HepG2 (cell line): ENCODE measurements around the gene IMPG2. TPM values are rescaled to one million over a fixed set of nuclear protein-coding genes. Genes with fewer than 3 reads are reported as not detected.

Source experiments
- ATAC-seq: fragments of 200-7000 bp; cut with Tn5 transposase; 3 replicates; pipeline ENCODE4 v1.9.1; 2020; ENCODE audit warnings: mild to moderate bottlenecking, moderate library complexity
- BruUV-seq: library from RNA; stranded (reverse); fragments of 400-500 nt; replicated peaks from 2 replicates; lab custom pipeline; 2021; lab: Mats Ljungman, UMichigan
- CTCF ChIA-PET: fragments of 300-600 bp; formaldehyde crosslinking; extraction: SDS; loops from one replicate; lab custom pipeline; 2021; ENCODE audit warnings: low total read pairs, inconsistent platforms, low intra/inter-chr PET ratio; lab: Yijun Ruan, JAX
- POLR2A ChIA-PET: fragments of 350-600 bp; sonication (Branson Sonifier 250); formaldehyde crosslinking; loops from one replicate; lab custom pipeline; 2020; ENCODE audit warnings: antibody characterized with exemption, inconsistent platforms; lab: Yijun Ruan, JAX
- DNase-seq: peaks from one replicate; pipeline ENCODE4 v3.0.0-alpha.2; 2015; ENCODE audit warnings: low spot score
- FAIRE-seq: peaks from 3 replicates; lab custom pipeline; 2011; peaks lifted over from hg19 to GRCh38; lab: Jason Lieb, UNC
- H2AFZ ChIP-seq: one replicate; pipeline ENCODE4 v1.6.1; 2011; ENCODE audit warnings: low read length, inconsistent platforms
- H3K27ac ChIP-seq: fragments of 300-600 bp; 3 replicates; pipeline ENCODE4 v1.8.0; 2011; ENCODE audit warnings: mixed run types, mild to moderate bottlenecking, mixed read lengths, low read length, inconsistent platforms; ENCODE audit not compliant: insufficient read depth; ENCODE audit errors: extremely low read length
- H3K27me3 ChIP-seq, 2 experiments: fragments of 200-600 bp in 1 of 2; 2 replicates in 1 of 2; 3 replicates in 1 of 2; pipeline versions ENCODE4 v1.6.0 to v1.8.0; 2011; ENCODE audit warnings: low read length in 2 of 2, mild to moderate bottlenecking in 2 of 2, moderate library complexity in 2 of 2, inconsistent platforms in 1 of 2; ENCODE audit not compliant: insufficient read depth in 2 of 2, control insufficient read depth in 1 of 2
- H3K36me3 ChIP-seq, 2 experiments: fragments of 200-600 bp in 1 of 2; replicated peaks in 1 of 2; 2 replicates in 1 of 2; 3 replicates in 1 of 2; pipeline versions ENCODE4 v1.5.1 to v1.8.0; 2011; ENCODE audit warnings: low read length in 2 of 2, inconsistent platforms in 1 of 2; ENCODE audit not compliant: insufficient read depth in 2 of 2, control insufficient read depth in 1 of 2
- H3K4me1 ChIP-seq: 2 replicates; pipeline ENCODE4 v1.5.1; 2012; ENCODE audit warnings: low read length, inconsistent platforms; ENCODE audit not compliant: insufficient read depth
- H3K4me2 ChIP-seq: 2 replicates; pipeline ENCODE4 v1.6.0; 2011; ENCODE audit warnings: low read depth, low read length, inconsistent platforms
- H3K4me3 ChIP-seq, 3 experiments: fragments of 200-600 bp in 1 of 3; sonication (generic), shearing (Covaris generic) in 1 of 3; replicated peaks in 1 of 3; 2 replicates each; pipeline ENCODE4 v1.5.1; 2011 to 2016; ENCODE audit warnings: low read length in 3 of 3, inconsistent platforms in 2 of 3, low read depth in 2 of 3, mild to moderate bottlenecking in 2 of 3, control low read depth in 1 of 3, mixed read lengths in 1 of 3; ENCODE audit not compliant: insufficient read depth in 1 of 3
- H3K79me2 ChIP-seq: one replicate; pipeline ENCODE4 v1.6.1; 2011; ENCODE audit warnings: low read length, inconsistent platforms; ENCODE audit not compliant: insufficient read depth
- H3K9ac ChIP-seq: 2 replicates; pipeline ENCODE4 v1.6.0; 2011; ENCODE audit warnings: mild to moderate bottlenecking, low read depth, low read length, inconsistent platforms; ENCODE audit not compliant: insufficient read depth
- H3K9me3 ChIP-seq: 2 replicates; pipeline ENCODE4 v1.5.1; 2012; ENCODE audit warnings: mild to moderate bottlenecking, low read length
- H4K20me1 ChIP-seq: 2 replicates; pipeline ENCODE4 v1.6.0; 2011; ENCODE audit warnings: inconsistent platforms, mild to moderate bottlenecking, low read length, moderate library complexity; ENCODE audit not compliant: insufficient read depth
- ATF6 ChIP-seq: sonication (generic); formaldehyde crosslinking; conservative IDR thresholded peaks from 2 replicates; pipeline ENCODE4 v1.4.0; 2020; ENCODE audit warnings: missing genetic modification reagents
- BCLAF1 ChIP-seq: fragments of 450-650 bp; IDR thresholded peaks from 2 replicates; pipeline ENCODE4 v1.6.1; 2017; ENCODE audit warnings: mild to moderate bottlenecking
- HDAC1 ChIP-seq: sonication (generic); formaldehyde crosslinking; IDR thresholded peaks from 2 replicates; pipeline ENCODE4 v1.5.1; 2020; ENCODE audit warnings: mild to moderate bottlenecking, missing genetic modification reagents
- MAFK ChIP-seq, 2 experiments: IDR thresholded peaks in 1 of 2; conservative IDR thresholded peaks in 1 of 2; 2 replicates each; pipeline ENCODE4 v1.6.1; 2011; ENCODE audit warnings: improper control_type of control experiment in 2 of 2, low read length in 2 of 2
- PBX2 ChIP-seq: IDR thresholded peaks from 2 replicates; pipeline ENCODE4 v1.6.1; 2016; ENCODE audit warnings: control low read depth
- POLR2A ChIP-seq, 2 experiments: IDR thresholded peaks; 2 replicates each; pipeline ENCODE4 v1.6.1; 2011; ENCODE audit warnings: low read depth in 2 of 2, low read length in 2 of 2, mild to moderate bottlenecking in 1 of 2, moderate library complexity in 1 of 2; ENCODE audit not compliant: insufficient read depth in 1 of 2
- ZNF576 ChIP-seq: sonication (generic); formaldehyde crosslinking; IDR thresholded peaks from 2 replicates; pipeline ENCODE4 v1.4.0; 2020; ENCODE audit warnings: mild to moderate bottlenecking, missing genetic modification reagents
- ZNF672 ChIP-seq: sonication (generic); formaldehyde crosslinking; IDR thresholded peaks from 2 replicates; pipeline ENCODE4 v1.8.1; 2022; ENCODE audit warnings: missing genetic modification reagents
- ZNF703 ChIP-seq: sonication (generic); formaldehyde crosslinking; IDR thresholded peaks from 2 replicates; pipeline ENCODE4 v1.5.1; 2020; ENCODE audit warnings: missing genetic modification reagents, mild to moderate bottlenecking, moderate library complexity, borderline replicate concordance
- ZNF761 ChIP-seq: sonication (generic); formaldehyde crosslinking; conservative IDR thresholded peaks from 2 replicates; pipeline ENCODE4 v1.4.0; 2020; ENCODE audit warnings: mild to moderate bottlenecking, missing genetic modification reagents
- WGBS: methylation state at CpG from one replicate; pipeline ENCODE4 v1.1.6; 2017; ENCODE audit warnings: low lambda C conversion rate; 5-methylcytosine and 5-hydroxymethylcytosine counted together
- in situ Hi-C: cut with HindIII; loops from 2 replicates; pipeline ENCODE4 v1.10.0; 2017; ENCODE audit warnings: low pct_unique_long_range_greater_than_20kb; ENCODE audit not compliant: extremely low pct_ligation_motif_present
- intact Hi-C: fragments of 100-400 bp; cut with micrococcal nuclease; formaldehyde crosslinking; loops from one replicate; pipeline ENCODE4 v1.10.0; 2022; ENCODE audit not compliant: unreplicated experiment
- polyA plus RNA-seq, 8 experiments: library from polyadenylated mRNA; depleted of rRNA in 3 of 8; stranded (reverse) in 7 of 8; unstranded in 1 of 8; fragments of >200 nt; fragmentation: Illumina TruSeq in 4 of 8; extraction: Trizol in 4 of 8; gene quantifications; 2 replicates each; pipeline versions ENCODE4 v1.2.1 to v1.2.3, GENCODE V29; 2011 to 2016; ENCODE audit warnings: low read depth in 4 of 8, missing spikeins in 1 of 8, mixed read lengths in 1 of 8; ENCODE audit not compliant: insufficient read depth in 1 of 8
- total RNA-seq, 5 experiments: library from RNA; depleted of rRNA; stranded (reverse); fragments of >200 nt; fragmentation: Illumina TruSeq; extraction: Trizol; gene quantifications; 2 replicates each; pipeline ENCODE4 v1.2.3, GENCODE V29; 2016; ENCODE audit warnings: low read depth in 1 of 5

Gene IMPG2
- total and polyA plus RNA-seq, 2 of the 13 experiments (the other 11 are each of a cell fraction or from before 2014, with no cell fraction given) = 0.02 to 0.03 TPM

GRCh38 chr3:101325393-101326134 lies 5.2 kb upstream of the IMPG2 start:
- no TSS peak for BruUV-seq
- FAIRE-seq (no peak), ATAC-seq (no peak), DNase-seq (no peak)
- Histone ChIP-seq H3K36me3 (0 out of 5 replicates have a peak, but pooled peaks cover 0 to 5% of the 10 kb centered on the region in 2 experiments), H3K79me2 (no peaks in the 10 kb centered on the region), H3K4me2 (no peak overlapping the region), H3K9me3 (no peaks in the 10 kb centered on the region), H4K20me1 (no peaks in the 10 kb centered on the region), H3K4me1 (no peaks in the 10 kb centered on the region), H2AFZ (no peak overlapping the region), H3K27me3 (no peaks in the 10 kb centered on the region), H3K9ac (no peak overlapping the region), H3K27ac (no peak overlapping the region), H3K4me3 (no peak overlapping the region)
- POLR2A ChIA-PET = no interaction called here
- in situ Hi-C loops (no loop called here), intact Hi-C loops (no loop called here)
- 94% methylated on average over 5 of the region's 5 CpGs for WGBS
- CTCF ChIA-PET = no interaction called here
- TF ChIP-seq MAFK (conservative IDR thresholded peaks at IDR 0.05 in 1 of 2, IDR thresholded peaks at IDR 0.05 in 1 of 2; ENCODE audit: low read length in 2 of 2) (peak in 1 of 2 experiments; percentile 41; a peak in 1 of 4 replicates), ZNF672 (CRISPR knock-in tag) (no peak), POLR2A (IDR thresholded peaks at IDR 0.05; ENCODE audit: insufficient read depth in 1 of 2, low read depth in 2 of 2, low read length in 2 of 2) (no peak), BCLAF1 (no peak)
- TF ChIP-seq, all 625 proteins: peak for 1

GRCh38 chr3:101319531-101319930 lies 844 bp downstream of the IMPG2 start:
- in situ Hi-C loops = no loop called here
- no peak overlapping the region for H3K9ac ChIP-seq
- no peaks in the 10 kb centered on the region for H3K36me3 ChIP-seq
- ATAC-seq = no peak
- H3K27me3 ChIP-seq = no peaks in the 10 kb centered on the region
- H3K27ac ChIP-seq = no peak overlapping the region
- no peaks in the 10 kb centered on the region for H3K79me2 ChIP-seq
- FAIRE-seq = no peak
- no peaks in the 10 kb centered on the region for H4K20me1 ChIP-seq
- H3K9me3 ChIP-seq = no peaks in the 10 kb centered on the region
- POLR2A ChIA-PET = no interaction called here
- intact Hi-C loops = no loop called here
- no peaks in the 10 kb centered on the region for H3K4me1 ChIP-seq
- WGBS = 66% methylated on average over 5 of the region's 5 CpGs
- BruUV-seq = no TSS peak
- DNase-seq = no peak
- no peak overlapping the region for H3K4me2 ChIP-seq
- no peak overlapping the region for H2AFZ ChIP-seq
- CTCF ChIA-PET = no interaction called here
- no peak overlapping the region for H3K4me3 ChIP-seq
- TF ChIP-seq HDAC1 (CRISPR knock-in tag) (no peak), ZNF761 (CRISPR knock-in tag) (no peak), ZNF703 (CRISPR knock-in tag) (no peak), ZNF576 (CRISPR knock-in tag) (no peak), PBX2 (CRISPR knock-in tag) (no peak), ATF6 (CRISPR knock-in tag) (no peak)
